SKM-1 treated with dmso at 0.1 percent for 144 hours (cell line): ENCODE measurements around the gene KIF11.
"Not testable (repeated sequence)": the region's sequence is repeated elsewhere in the genome, so short reads cannot be mapped to it uniquely, and the experiment has no call there.

Experiments
- DNase-seq: peaks from one replicate; lab custom pipeline; 2025; ENCODE audit not compliant: unreplicated experiment; lab: John Stamatoyannopoulos, UW

The KIF11 gene

DNA sequence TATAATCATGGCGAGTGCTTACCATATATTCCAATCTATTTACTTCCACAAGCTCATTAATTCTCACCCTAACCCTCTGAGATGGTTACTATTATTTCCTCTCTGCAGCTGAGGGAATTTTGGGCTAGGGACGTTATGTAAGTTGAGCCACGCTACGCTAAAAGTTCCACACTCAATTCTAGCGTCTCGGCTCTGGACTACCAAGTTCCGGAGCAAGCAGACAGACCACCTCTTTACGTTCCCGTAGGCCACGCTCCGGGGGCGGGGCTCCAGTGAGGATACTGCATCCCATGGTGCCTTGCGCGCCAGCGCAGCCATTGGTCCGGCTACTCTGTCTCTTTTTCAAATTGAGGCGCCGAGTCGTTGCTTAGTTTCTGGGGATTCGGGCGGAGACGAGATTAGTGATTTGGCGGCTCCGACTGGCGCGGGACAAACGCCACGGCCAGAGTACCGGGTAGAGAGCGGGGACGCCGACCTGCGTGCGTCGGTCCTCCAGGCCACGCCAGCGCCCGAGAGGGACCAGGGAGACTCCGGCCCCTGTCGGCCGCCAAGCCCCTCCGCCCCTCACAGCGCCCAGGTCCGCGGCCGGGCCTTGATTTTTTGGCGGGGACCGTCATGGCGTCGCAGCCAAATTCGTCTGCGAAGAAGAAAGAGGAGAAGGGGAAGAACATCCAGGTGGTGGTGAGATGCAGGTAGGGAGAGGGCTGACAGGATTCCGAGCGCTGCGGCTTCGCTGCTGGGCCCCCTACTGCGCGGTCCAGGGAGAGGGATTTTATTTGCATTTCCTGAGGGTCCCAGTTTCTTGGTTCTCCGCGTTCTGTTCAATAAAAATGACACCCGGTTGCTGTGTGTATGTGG is at the start of gene KIF11:
TSS of gene KIF11 (plus strand) at position 370 of the 858 bp plus-strand sequence. CDS start at position 616, 246 bp downstream.
- peak; percentile 96 for DNase-seq

- peak; percentile 93 for DNase-seq
Measured at GRCh38 chr10:92544296-92544695, 48.6 kb upstream of the KIF11 start.

GRCh38 chr10:92545556-92545955 is 47.4 kb upstream of the KIF11 start:
- no peak for DNase-seq

DNA sequence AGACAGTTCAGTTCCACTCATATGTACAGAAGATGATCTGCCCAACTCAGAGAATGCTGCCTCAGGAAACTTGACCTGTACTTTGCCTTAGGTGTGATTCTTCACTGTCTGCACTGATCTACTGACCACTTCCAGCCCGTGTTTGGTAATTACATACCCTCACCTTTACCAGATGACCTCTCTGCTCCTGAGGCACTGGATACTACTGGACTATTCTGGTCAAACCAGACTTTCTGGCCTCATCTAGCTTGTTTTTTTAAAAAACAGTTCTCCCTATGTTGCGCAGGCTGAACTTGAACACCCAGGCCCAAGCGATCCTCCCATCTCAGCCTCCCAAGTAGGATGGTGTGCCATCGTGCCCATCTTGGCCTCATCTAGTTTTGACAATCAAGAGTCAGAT is 45.3 kb upstream of the KIF11 start:
- no peak for DNase-seq

DNA sequence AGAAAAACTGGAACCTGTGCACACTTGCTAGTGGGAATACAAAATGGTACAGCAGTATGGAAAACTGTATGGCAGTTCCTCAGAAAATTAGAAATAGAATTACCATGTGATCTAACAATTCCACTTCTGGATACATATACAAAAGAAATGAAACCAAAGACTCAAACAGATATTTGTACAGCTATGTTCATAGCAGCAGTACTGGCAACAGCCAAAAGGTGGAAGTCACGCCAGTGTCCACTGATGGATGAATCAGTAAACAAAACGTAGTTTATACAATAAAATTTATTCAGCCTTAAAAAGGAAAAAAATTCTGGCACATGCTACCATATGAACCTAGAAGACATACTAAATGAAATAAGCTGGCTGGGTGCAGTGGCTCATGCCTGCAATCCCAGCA is 42.0 kb upstream of the KIF11 start:
- no peak for DNase-seq

GRCh38 chr10:92552310-92552709 is 40.6 kb upstream of the KIF11 start:
- no peak for DNase-seq

- DNase-seq: no peak
Measured at GRCh38 chr10:92553959-92554358, 39.0 kb upstream of the KIF11 start.

DNA sequence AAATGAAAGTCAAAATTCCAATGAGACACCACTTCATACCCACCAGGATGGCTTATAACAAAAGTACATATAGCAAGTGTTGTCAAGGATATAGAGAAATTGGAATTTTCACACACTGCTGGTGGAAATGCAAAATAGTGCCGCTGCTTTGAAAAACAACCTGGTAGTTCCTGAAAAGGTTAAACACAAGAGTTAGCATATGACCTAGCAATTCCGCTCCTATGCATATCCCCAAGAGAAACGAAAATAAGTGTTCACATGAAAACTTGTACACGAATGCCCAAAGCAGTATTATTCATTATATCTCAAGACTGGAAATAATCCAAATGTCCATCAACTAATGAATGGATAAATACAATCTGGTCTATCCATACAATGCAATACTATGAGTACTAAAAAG is 33.9 kb upstream of the KIF11 start:
- no peak for DNase-seq

- no peak for DNase-seq
Measured at GRCh38 chr10:92562424-92562823, 30.5 kb upstream of the KIF11 start.

DNA sequence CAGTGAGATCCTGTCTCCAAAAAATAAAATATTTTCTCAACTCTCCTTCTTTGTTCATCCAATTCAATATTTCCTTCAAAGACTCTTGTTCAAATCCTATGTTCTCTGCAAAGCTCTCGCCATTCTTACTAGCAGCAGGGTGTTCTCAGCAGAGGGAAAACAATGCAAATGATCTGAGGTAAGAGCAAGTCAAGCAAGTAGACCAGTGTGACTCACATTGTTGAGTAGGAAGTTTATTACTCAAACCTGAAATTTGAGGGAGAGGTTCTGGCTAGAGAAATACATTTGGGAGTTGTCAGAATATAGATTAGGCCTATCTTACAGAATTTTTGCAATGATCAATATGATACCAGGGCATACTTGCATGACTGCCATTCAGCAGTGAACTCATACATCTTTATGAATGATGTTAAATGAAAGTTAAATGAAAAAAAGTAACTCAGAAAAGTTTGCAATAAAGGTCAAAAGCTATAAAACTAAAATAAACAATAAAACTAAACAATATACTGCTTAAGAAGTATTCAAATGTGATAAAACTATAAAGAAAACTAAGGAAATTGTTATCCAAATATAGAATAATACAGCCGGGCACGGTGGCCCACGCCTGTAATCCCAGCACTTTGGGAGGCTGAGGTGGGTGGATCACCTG is 24.9 kb upstream of the KIF11 start:
- DNase-seq: no peak

GRCh38 chr10:92569071-92569470 is 23.9 kb upstream of the KIF11 start:
- DNase-seq: no peak

GRCh38 chr10:92569663-92570062 is 23.3 kb upstream of the KIF11 start:
- DNase-seq: not testable (repeated sequence)

DNA sequence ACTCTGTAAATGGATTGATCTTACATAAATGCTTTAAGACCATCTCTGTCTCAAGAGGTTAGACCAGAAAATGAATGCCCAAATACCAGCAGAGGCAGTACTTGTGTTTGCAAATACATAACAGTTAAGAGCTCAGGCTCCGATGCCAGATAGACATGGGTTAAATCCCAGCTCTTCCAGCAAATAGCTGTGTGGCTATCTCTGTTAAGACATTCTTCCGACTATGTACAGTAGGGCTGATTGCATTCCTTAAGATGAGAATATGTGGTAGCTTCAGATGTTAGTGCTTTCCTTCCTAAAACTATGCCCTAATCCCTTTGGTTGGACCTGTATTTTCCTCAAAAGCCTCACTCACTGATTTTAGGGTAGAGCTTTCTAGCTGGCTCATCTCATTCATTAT is 21.3 kb upstream of the KIF11 start:
- no peak for DNase-seq

- no peak for DNase-seq
Measured at GRCh38 chr10:92572362-92573090, 20.4 kb upstream of the KIF11 start.

DNA sequence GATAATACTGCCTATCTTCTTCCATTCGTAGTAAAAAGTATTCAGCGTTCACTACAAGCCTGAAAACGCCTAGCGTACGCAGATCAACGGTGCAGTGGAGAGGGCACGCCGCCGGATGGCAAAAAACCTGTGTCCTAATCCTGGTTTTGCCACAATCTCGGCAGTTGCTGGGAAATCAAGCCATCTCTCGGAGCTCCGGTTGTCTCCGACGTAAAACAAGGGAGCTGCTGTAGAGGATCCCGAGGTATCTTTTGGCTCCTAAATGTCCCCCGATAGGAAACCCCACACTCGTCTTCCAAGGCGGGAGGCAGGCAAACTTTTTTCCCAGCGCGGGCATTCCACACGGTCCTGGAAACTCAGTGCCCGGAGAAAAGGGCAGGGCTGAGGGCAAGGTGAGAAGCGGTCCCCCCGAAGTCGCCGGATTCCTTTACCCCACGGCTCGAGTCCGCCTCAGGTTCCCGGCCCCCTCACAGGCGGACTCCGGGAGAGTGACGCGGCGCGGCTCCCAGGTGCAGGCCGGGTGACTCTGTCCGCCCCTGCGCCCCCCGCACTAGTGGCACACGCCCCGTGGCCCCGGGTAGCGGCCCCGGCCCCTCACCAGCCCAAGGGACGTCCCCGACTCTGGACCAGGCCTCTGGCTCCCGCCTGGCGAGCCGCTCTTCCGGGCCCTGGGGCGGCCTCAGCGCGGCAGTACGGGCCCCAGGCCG is 19.7 kb upstream of the KIF11 start:
- DNase-seq: no peak

- peak; percentile 74 for DNase-seq
Measured at GRCh38 chr10:92573798-92574547, 19.0 kb upstream of the KIF11 start, which contains the start of gene IDE. Gene IDE (minus strand): TSS chr10:92574093. CDS start chr10:92574019, 74 bp downstream.

GRCh38 chr10:92574548-92575261 is 18.2 kb upstream of the KIF11 start:
- peak; percentile 55 for DNase-seq

DNA sequence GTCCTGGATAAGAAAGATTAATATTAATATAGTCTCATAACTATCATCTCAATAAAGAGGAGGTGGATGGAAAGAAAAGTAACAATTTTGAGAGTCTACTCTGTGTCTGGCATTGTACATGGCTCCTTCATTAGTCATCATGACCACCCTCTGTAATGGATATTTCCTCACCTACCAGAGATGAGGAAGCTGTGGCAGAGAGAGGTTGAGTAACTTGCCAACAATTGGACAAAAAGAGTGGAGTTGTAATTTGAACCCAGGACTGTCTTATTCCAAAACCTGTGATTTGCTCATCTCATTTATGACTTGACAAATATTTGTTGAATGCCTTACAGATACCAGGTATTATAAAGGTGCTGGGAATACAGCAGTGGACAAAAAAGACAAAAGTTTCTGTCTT is 17.0 kb upstream of the KIF11 start:
- peak; percentile 92 for DNase-seq

DNA sequence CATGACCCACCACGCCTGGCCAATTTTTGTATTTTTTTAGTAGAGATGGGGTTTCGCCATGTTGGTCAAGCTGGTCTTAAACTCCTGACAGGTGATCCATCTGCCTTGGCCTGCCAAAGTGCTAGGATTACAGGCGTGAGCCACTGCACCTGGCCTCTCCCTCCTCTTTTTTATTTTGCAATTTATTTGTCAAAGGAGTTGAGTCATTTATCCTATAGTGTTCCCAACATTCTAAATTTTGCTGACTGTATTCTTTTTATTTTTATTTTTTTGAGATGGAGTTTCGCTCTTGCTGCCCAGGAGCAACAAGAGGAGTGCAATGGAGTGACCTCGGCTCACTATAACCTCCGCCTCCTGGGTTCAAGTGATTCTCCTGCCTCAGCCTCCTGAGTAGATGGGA is 10.6 kb upstream of the KIF11 start:
- DNase-seq: not testable (repeated sequence)
